Stomach (tissue), 9 donors: ENCODE data around the gene RGS3. TPM values are rescaled to one million over a fixed set of nuclear protein-coding genes. Genes with fewer than 3 reads are reported as not detected.

Experiments
- DNase-seq, 2 donors: peaks; one replicate each; pipeline versions ENCODE4 v3.0.0 to v3.0.0-alpha.2; 2013 to 2019
- H3K27ac ChIP-seq, 5 donors: fragments of 200-600 bp in 4 of 5; sonication (generic) in 4 of 5; one replicate each; pipeline ENCODE4 v1.5.1; 2013 to 2019; ENCODE audit warnings: mild to moderate bottlenecking in 1 of 5, moderate library complexity in 1 of 5
- H3K27me3 ChIP-seq, 3 donors: fragments of 200-600 bp; sonication (generic); one replicate each; pipeline ENCODE4 v1.5.1; 2017 to 2019; ENCODE audit warnings: mixed run types in 1 of 3
- H3K36me3 ChIP-seq, 4 donors: fragments of 200-600 bp; sonication (generic); 1 replicate in 3 of 4; 2 replicates in 1 of 4; pipeline ENCODE4 v1.5.1; 2016 to 2019
- H3K4me1 ChIP-seq, 4 donors: fragments of 200-600 bp; sonication (generic); one replicate each; pipeline ENCODE4 v1.5.1; 2016 to 2019
- H3K4me3 ChIP-seq, 4 donors: fragments of 200-600 bp; sonication (generic) in 3 of 4; one replicate each; pipeline ENCODE4 v1.5.1; 2016 to 2019; ENCODE audit warnings: mild to moderate bottlenecking in 1 of 4
- H3K9me3 ChIP-seq, 4 donors: fragments of 200-600 bp; sonication (generic); one replicate each; pipeline ENCODE4 v1.5.1; 2016 to 2019
- EP300 ChIP-seq: sonication (generic); formaldehyde crosslinking; IDR thresholded peaks from one replicate; pipeline ENCODE4 v1.6.1; 2017; ENCODE audit warnings: antibody characterized with exemption
- POLR2A ChIP-seq, 4 donors: fragments of 450-650 bp; IDR thresholded peaks; one replicate each; pipeline ENCODE4 v1.6.1; 2016; ENCODE audit warnings: antibody characterized with exemption in 4 of 4, control low read depth in 2 of 4, mild to moderate bottlenecking in 1 of 4, moderate library complexity in 1 of 4
- POLR2AphosphoS5 ChIP-seq, 3 donors: sonication (generic); formaldehyde crosslinking; IDR thresholded peaks; one replicate each; pipeline ENCODE4 v1.6.1; 2016; ENCODE audit warnings: antibody characterized with exemption in 3 of 3
- WGBS, 5 donors: extraction: QIAGEN DNeasy Blood & Tissue Kit in 3 of 5; methylation state at CpG; one replicate each; pipeline versions ENCODE4 v1.1.5 to v1.1.7; 2013 to 2018; 5-methylcytosine and 5-hydroxymethylcytosine counted together
- intact Hi-C: fragments of 100-400 bp; cut with DNase I; formaldehyde crosslinking; loops from one replicate; pipeline ENCODE4 v1.15.1; 2023; ENCODE audit warnings: low total_unique reads
- polyA plus RNA-seq, 3 donors: library from polyadenylated mRNA; stranded (reverse); fragments of 200-250 nt; gene quantifications; one replicate each; pipeline ENCODE4 v1.2.3, GENCODE V29; 2013
- total RNA-seq, 5 donors: library from RNA; depleted of rRNA; stranded (reverse); fragments of >200 nt; gene quantifications; one replicate each; pipeline versions ENCODE4 v1.1.0 to v1.2.3, GENCODE V29; 2014 to 2016
- TF ChIP-seq, protein P1 (sequence below), 7 experiments: fragments of 450-650 bp in 4 of 7; fragments of 200-600 bp in 3 of 7; sonication (generic) in 3 of 7; IDR thresholded peaks; one replicate each; pipeline ENCODE4 v1.5.1; 2016 to 2019; ENCODE audit warnings: antibody characterized with exemption in 7 of 7, control low read depth in 2 of 7, mild to moderate bottlenecking in 1 of 7
- donor health status: healthy with polysubstance abuse.
- donor health status: Bipolar disorder and iron deficiency.
- donor health status: healthy.

The RGS3 gene
- total and polyA plus RNA-seq, 8 donors: 26.6 to 71.4 (median 35.7) TPM

DNA sequence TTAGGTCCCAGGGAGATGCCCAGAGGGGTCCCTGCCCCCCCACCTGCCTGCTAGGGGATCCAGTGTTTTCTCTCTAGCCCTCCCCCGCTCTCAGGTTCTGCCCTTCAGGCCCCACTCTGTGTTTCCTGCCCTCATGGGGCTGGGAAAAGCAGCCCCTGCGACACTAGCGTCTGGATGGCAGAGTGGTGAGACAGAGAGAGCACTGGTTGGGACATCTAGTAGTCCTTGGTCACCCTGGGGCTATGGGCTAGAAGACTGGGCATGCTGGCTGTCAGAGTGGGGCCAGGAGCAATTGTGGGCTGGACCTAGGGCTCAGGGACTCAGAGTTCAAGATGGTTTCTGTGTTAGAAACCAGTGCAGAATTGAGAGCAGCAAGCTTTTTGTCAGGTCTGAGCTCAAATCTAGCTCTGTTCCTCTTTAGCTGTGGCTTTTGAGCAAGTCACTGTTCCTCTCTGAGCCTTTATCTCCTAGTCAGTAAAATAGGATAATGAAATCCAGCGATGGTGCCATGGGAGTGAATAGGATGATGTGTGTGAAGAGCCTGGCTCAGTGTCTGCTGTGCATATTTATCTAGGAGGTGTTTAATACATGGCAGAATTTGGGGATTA, 39.0 kb downstream of the RGS3 start:
- H3K27me3 ChIP-seq: no peaks in the 10 kb centered on the region
- TF ChIP-seq POLR2AphosphoS5 (IDR thresholded peaks at IDR 0.05): no peak
- H3K9me3 ChIP-seq: no peaks in the 10 kb centered on the region
- DNase-seq: no peak
- peak overlapping the region in 3 of 4 donors; percentile 17 to 32 (median 24) for H3K4me3 ChIP-seq
- 79 to 91% (median 84%) methylated on average over 4 of the region's 4 CpGs for WGBS, 5 donors
- peaks cover 0 to 21% (median 12%) of the 10 kb centered on the region in 4 donors for H3K4me1 ChIP-seq
- intact Hi-C loops: no loop called here
- H3K27ac ChIP-seq: peak overlapping the region in 4 of 5 donors; percentile 43 to 66 (median 57)
- peaks cover 3 to 22% (median 13%) of the 10 kb centered on the region in 4 donors for H3K36me3 ChIP-seq

DNA sequence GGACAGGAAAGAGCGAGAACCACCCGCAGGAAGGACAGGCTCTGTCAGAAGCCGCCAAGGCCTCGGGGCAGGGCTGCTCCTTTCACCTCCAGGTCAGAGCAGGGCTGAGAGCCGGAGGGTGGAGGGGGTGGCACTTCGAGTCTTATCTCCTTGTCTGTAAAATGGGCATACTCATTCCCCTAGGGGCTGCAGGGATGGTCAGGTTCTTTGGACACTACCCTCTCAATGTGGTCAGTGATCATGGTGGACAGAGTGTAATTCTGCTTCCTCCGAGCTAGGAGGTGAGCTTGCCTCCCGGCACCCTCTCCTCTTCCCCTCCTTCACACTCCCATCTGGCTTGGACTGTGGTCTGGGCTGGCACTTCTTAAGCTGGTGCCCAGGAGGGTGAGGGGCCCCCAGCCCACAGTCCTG, 39.6 kb downstream of the RGS3 start:
- TF ChIP-seq, protein P1, sequence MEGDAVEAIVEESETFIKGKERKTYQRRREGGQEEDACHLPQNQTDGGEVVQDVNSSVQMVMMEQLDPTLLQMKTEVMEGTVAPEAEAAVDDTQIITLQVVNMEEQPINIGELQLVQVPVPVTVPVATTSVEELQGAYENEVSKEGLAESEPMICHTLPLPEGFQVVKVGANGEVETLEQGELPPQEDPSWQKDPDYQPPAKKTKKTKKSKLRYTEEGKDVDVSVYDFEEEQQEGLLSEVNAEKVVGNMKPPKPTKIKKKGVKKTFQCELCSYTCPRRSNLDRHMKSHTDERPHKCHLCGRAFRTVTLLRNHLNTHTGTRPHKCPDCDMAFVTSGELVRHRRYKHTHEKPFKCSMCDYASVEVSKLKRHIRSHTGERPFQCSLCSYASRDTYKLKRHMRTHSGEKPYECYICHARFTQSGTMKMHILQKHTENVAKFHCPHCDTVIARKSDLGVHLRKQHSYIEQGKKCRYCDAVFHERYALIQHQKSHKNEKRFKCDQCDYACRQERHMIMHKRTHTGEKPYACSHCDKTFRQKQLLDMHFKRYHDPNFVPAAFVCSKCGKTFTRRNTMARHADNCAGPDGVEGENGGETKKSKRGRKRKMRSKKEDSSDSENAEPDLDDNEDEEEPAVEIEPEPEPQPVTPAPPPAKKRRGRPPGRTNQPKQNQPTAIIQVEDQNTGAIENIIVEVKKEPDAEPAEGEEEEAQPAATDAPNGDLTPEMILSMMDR (IDR thresholded peaks at IDR 0.05): no peak
- TF ChIP-seq POLR2A (IDR thresholded peaks at IDR 0.05) (no peak), EP300 (no peak), POLR2AphosphoS5 (IDR thresholded peaks at IDR 0.05) (no peak)

DNA sequence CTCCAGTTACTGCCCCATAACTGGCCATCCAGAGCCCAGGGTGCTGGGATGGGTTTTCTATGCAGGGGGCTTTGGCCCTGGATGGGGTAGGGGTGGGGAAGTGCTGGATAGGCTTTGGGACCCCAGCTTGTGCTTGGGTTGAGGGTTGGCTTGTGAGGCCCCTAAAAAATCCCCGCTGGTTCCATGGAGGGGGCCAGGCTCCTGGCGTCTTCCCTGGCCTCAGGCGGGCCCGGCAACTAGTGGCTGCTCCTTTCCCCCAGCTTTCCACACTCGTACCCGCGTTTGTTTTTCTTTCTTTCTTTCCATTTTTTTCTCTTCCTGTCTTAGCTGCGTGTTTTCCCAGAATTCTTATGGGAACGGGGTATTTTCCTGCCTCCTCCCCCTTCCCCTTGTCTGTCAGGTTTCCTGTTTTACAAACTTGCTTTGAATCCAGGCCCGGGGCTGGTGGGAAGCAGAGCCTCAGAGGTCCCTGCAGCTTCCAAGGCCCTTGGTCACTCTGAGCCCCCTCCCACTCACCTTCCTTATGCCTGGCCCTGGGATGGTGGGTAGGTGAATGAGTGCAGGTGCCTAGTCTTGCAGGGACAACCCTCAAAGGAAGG, 40.2 kb downstream of the RGS3 start:
- peak overlapping the region; percentile 16 to 32 (median 20) for H3K4me3 ChIP-seq
- intact Hi-C loops: no loop called here
- peak overlapping the region in 4 of 5 donors; percentile 38 to 66 (median 52) for H3K27ac ChIP-seq
- H3K27me3 ChIP-seq: no peaks in the 10 kb centered on the region
- peaks cover 0 to 33% (median 24%) of the 10 kb centered on the region in 4 donors for H3K4me1 ChIP-seq
- H3K36me3 ChIP-seq: peaks cover 4 to 20% (median 12%) of the 10 kb centered on the region in 4 donors
- H3K9me3 ChIP-seq: no peaks in the 10 kb centered on the region
- WGBS, 5 donors: 60 to 78% (median 67%) methylated on average over 10 of the region's 10 CpGs
- DNase-seq: no peak
- TF ChIP-seq, protein P1 (IDR thresholded peaks at IDR 0.05): no peak
- TF ChIP-seq EP300 (no peak), POLR2A (IDR thresholded peaks at IDR 0.05) (no peak), POLR2AphosphoS5 (IDR thresholded peaks at IDR 0.05) (no peak)

More for the DNA sequence above, 39.6 kb downstream of the RGS3 start:
- no peak for DNase-seq
- peak overlapping the region in 4 of 5 donors; percentile 38 to 66 (median 57) for H3K27ac ChIP-seq
- 81 to 92% (median 89%) methylated on average over 4 to 8 of the region's 8 CpGs for WGBS, 5 donors
- intact Hi-C loops: no loop called here
- no peaks in the 10 kb centered on the region for H3K9me3 ChIP-seq
- no peaks in the 10 kb centered on the region for H3K27me3 ChIP-seq
- peak overlapping the region; percentile 16 to 32 (median 20) for H3K4me3 ChIP-seq
- H3K36me3 ChIP-seq: peaks cover 4 to 21% (median 12%) of the 10 kb centered on the region in 4 donors
- H3K4me1 ChIP-seq: peaks cover 0 to 27% (median 18%) of the 10 kb centered on the region in 4 donors

DNA sequence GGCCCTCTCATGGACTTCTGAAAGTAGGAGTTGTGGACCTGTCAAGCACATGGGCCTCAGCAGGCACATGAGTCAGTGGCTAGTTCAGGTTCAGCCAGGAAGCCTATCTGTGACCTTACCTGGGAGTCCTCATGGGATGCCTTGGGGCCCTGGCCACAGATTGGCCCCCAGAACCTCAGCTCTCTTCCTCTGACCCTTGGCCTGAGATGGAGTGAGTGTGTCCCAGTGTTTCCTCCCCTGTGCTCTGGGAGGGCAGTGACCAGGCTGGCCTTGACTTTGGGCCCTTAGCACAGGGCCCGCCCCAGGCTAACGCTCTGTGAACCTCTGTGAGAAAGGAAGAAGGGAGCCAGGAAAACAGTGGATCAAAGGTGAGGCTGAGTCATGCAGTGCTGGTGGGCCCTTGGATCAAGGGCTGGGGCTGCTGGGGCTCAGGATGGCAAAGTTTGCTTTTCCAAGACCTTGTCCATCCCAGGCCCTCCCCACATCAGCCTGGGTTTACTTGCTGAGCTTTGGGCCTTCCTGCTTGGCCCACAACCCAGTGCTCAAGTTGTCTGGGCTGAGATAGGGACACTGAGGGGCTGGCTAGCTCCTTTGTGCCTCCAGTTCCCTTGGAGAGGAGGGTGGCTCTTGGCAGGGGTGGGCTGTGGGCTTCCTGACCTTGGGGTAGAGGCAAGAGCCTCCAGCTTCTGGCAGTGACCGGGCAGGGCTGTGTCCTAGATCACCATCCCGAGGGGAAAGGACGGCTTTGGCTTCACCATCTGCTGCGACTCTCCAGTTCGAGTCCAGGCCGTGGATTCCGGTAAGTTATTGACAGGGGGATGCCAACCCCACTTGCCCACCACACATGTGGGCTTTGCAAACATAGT, 41.4 kb downstream of the RGS3 start:
- DNase-seq: peak in 1 of 2 donors; percentile 63
- no peaks in the 10 kb centered on the region for H3K9me3 ChIP-seq
- no peaks in the 10 kb centered on the region for H3K27me3 ChIP-seq
- H3K36me3 ChIP-seq: peaks cover 4 to 20% (median 12%) of the 10 kb centered on the region in 4 donors
- peak overlapping the region in 1 of 4 donors; percentile 32 for H3K4me3 ChIP-seq
- H3K4me1 ChIP-seq: peaks cover 0 to 44% (median 33%) of the 10 kb centered on the region in 4 donors
- WGBS, 5 donors: 87 to 93% (median 90%) methylated on average over 9 of the region's 9 CpGs
- TF ChIP-seq EP300 (no peak), POLR2AphosphoS5 (IDR thresholded peaks at IDR 0.05) (no peak), POLR2A (IDR thresholded peaks at IDR 0.05) (no peak)
- TF ChIP-seq, protein P1 (IDR thresholded peaks at IDR 0.05): no peak
- intact Hi-C loops: no loop called here
- H3K27ac ChIP-seq: peak overlapping the region in 3 of 5 donors; percentile 0 to 66 (median 12)
